Ascending aorta (tissue), 2 donors: Measurements from ENCODE around the gene SLC25A10. TPM values are rescaled to one million over a fixed set of nuclear protein-coding genes. Genes with fewer than 3 reads are reported as not detected.
"Not testable (repeated sequence)": the region's sequence is repeated elsewhere in the genome, so short reads cannot be mapped to it uniquely, and the experiment has no call there.

Source experiments
- DNase-seq, 2 donors: peaks; one replicate each; pipeline ENCODE4 v3.0.0-alpha.2; 2019; ENCODE audit warnings: low spot score in 2 of 2
- H3K27ac ChIP-seq, 2 donors: fragments of 200-600 bp; sonication (generic); one replicate each; pipeline ENCODE4 v1.5.1; 2016 to 2017; ENCODE audit warnings: mild to moderate bottlenecking in 1 of 2
- H3K27me3 ChIP-seq: fragments of 200-600 bp; sonication (generic); one replicate; pipeline ENCODE4 v1.5.1; 2017
- H3K36me3 ChIP-seq, 2 donors: fragments of 200-600 bp; sonication (generic); one replicate each; pipeline ENCODE4 v1.5.1; 2016
- H3K4me1 ChIP-seq, 2 donors: fragments of 200-600 bp; sonication (generic); one replicate each; pipeline ENCODE4 v1.5.1; 2016 to 2017; ENCODE audit warnings: mild to moderate bottlenecking in 1 of 2
- H3K4me3 ChIP-seq, 2 donors: fragments of 200-600 bp; sonication (generic); one replicate each; pipeline ENCODE4 v1.5.1; 2016 to 2017; ENCODE audit warnings: mild to moderate bottlenecking in 1 of 2
- H3K9me3 ChIP-seq, 2 donors: fragments of 200-600 bp; sonication (generic); one replicate each; pipeline ENCODE4 v1.5.1; 2016
- intact Hi-C: fragments of 100-400 bp; cut with DNase I; formaldehyde crosslinking; loops from one replicate; pipeline ENCODE4 v1.15.1; 2023
- total RNA-seq: library from RNA; depleted of rRNA; stranded (reverse); fragments of >200 nt; gene quantifications from one replicate; pipeline ENCODE4 v1.1.0, GENCODE V29; 2016
- TF ChIP-seq, protein P1 (sequence below), 3 experiments: fragments of 200-600 bp in 2 of 3; fragments of 450-650 bp in 1 of 3; sonication (generic) in 2 of 3; IDR thresholded peaks; one replicate each; pipeline ENCODE4 v1.5.1; 2016 to 2019; ENCODE audit warnings: antibody characterized with exemption in 3 of 3, mild to moderate bottlenecking in 1 of 3, moderate library complexity in 1 of 3

SLC25A10 gene
- total RNA-seq, 1 donor from 2014 or later = 0.53 TPM

- Histone ChIP-seq H3K27ac (no peak overlapping the region), H3K4me3 (no peak overlapping the region), H3K36me3 (no peaks in the 10 kb centered on the region), H3K9me3 (no peaks in the 10 kb centered on the region), H3K27me3 (no peaks in the 10 kb centered on the region), H3K4me1 (no peaks in the 10 kb centered on the region)
- no peak for DNase-seq
- TF ChIP-seq, protein P1, sequence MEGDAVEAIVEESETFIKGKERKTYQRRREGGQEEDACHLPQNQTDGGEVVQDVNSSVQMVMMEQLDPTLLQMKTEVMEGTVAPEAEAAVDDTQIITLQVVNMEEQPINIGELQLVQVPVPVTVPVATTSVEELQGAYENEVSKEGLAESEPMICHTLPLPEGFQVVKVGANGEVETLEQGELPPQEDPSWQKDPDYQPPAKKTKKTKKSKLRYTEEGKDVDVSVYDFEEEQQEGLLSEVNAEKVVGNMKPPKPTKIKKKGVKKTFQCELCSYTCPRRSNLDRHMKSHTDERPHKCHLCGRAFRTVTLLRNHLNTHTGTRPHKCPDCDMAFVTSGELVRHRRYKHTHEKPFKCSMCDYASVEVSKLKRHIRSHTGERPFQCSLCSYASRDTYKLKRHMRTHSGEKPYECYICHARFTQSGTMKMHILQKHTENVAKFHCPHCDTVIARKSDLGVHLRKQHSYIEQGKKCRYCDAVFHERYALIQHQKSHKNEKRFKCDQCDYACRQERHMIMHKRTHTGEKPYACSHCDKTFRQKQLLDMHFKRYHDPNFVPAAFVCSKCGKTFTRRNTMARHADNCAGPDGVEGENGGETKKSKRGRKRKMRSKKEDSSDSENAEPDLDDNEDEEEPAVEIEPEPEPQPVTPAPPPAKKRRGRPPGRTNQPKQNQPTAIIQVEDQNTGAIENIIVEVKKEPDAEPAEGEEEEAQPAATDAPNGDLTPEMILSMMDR (IDR thresholded peaks at IDR 0.05) = no peak
- intact Hi-C loops = no loop called here
These were observed 22.6 kb downstream of the SLC25A10 start for GRCh38 chr17:81734405-81735263.

- DNase-seq = no peak
- H3K4me1 ChIP-seq = no peaks in the 10 kb centered on the region
- H3K27ac ChIP-seq = no peak overlapping the region
- H3K9me3 ChIP-seq = no peaks in the 10 kb centered on the region
- H3K27me3 ChIP-seq = no peaks in the 10 kb centered on the region
- intact Hi-C loops = no loop called here
- no peaks in the 10 kb centered on the region for H3K36me3 ChIP-seq
- TF ChIP-seq, protein P1 (IDR thresholded peaks at IDR 0.05) = no peak
- H3K4me3 ChIP-seq = peak overlapping the region in 1 of 2 donors; percentile 5
These were observed 23.4 kb downstream of the SLC25A10 start for GRCh38 chr17:81735264-81736102.

DNA sequence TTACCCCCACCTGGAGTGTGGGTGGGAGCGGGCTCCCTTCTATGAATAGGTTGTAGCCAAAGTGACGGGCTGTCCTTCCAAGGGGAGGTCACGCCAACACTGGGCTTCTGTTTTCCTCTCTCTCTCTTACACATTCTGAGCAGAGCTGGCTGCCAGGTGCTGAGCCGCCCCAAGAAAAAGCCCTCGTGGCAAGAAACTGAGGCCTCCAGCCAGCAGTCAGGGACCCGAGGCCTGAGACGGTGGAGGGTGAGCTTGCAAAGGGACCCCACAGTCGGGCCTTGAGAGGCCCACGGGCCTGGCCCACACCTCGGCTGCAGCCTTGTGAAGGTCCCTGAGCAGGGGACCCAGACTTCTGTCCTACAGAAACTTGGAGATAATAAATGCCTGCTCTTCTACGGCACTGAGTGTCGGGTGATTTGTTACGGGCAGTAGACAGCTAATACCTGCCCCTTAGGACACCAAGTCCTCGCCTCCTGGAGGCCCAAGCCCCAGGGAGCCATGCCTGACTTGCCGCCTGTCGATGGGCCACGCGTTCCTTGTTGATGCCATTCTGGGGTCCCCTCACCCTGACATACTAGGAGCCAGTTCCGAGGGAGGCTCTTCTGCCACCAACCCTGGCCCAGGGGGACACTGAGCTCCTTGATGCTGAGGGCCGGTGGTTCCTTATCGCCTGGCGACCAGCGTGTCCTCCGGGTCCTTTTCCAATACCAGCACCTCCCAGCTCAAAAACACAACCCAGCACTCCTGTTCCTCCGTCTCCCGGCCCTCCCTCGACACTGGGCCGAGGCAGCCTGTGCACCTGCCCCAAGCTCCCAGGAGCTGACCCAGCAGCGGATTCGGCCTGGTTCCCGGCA is 26.1 kb downstream of the SLC25A10 start:
- Histone ChIP-seq H3K4me3 (no peak overlapping the region), H3K27me3 (no peaks in the 10 kb centered on the region), H3K9me3 (no peaks in the 10 kb centered on the region), H3K36me3 (no peaks in the 10 kb centered on the region), H3K4me1 (no peaks in the 10 kb centered on the region), H3K27ac (no peak overlapping the region)
- intact Hi-C loops = no loop called here
- TF ChIP-seq, protein P1 (IDR thresholded peaks at IDR 0.05) = no peak
- no peak for DNase-seq

GRCh38 chr17:81738801-81739393 is 26.8 kb downstream of the SLC25A10 start:
- TF ChIP-seq, protein P1 (IDR thresholded peaks at IDR 0.05) = no peak
- no peak for DNase-seq
- Histone ChIP-seq H3K4me3 (no peak overlapping the region), H3K36me3 (no peaks in the 10 kb centered on the region), H3K27ac (no peak overlapping the region), H3K4me1 (no peaks in the 10 kb centered on the region), H3K9me3 (no peaks in the 10 kb centered on the region), H3K27me3 (no peaks in the 10 kb centered on the region)
- intact Hi-C loops = no loop called here

- H3K36me3 ChIP-seq, intact Hi-C loops: not testable (repeated sequence)
These were observed 27.5 kb downstream of the SLC25A10 start for GRCh38 chr17:81739593-81739992.

More at GRCh38 chr17:81739593-81739992, 27.5 kb downstream of the SLC25A10 start:
- H3K27ac ChIP-seq, H3K4me1 ChIP-seq, H3K4me3 ChIP-seq, H3K9me3 ChIP-seq, H3K27me3 ChIP-seq, DNase-seq: not testable (repeated sequence)
